Vagina (tissue), 2 donors: Measurements from ENCODE around the gene PRR5L. TPM values are rescaled to one million over a fixed set of nuclear protein-coding genes. Genes with fewer than 3 reads are reported as not detected.
"Not testable (repeated sequence)": the region's sequence is repeated elsewhere in the genome, so short reads cannot be mapped to it uniquely, and the experiment has no call there.

Experiments used
- DNase-seq, 2 donors: peaks; one replicate each; pipeline ENCODE4 v3.0.0-alpha.2; 2017; ENCODE audit errors: extremely low spot score in 2 of 2
- H3K27ac ChIP-seq: fragments of 200-600 bp; sonication (generic); one replicate; pipeline ENCODE4 v1.5.1; 2019
- H3K27me3 ChIP-seq: fragments of 200-600 bp; sonication (generic); one replicate; pipeline ENCODE4 v1.5.1; 2019
- H3K36me3 ChIP-seq, 2 donors: fragments of 200-600 bp; sonication (generic); one replicate each; pipeline ENCODE4 v1.5.1; 2017 to 2019
- H3K4me1 ChIP-seq: fragments of 200-600 bp; sonication (generic); one replicate; pipeline ENCODE4 v1.5.1; 2019
- H3K4me3 ChIP-seq, 2 donors: fragments of 200-600 bp; sonication (generic); 1 replicate in 1 of 2; 2 replicates in 1 of 2; pipeline ENCODE4 v1.5.1; 2016 to 2019
- H3K9me3 ChIP-seq: fragments of 200-600 bp; sonication (generic); one replicate; pipeline ENCODE4 v1.5.1; 2019
- CTCF ChIP-seq, 3 experiments: fragments of 450-650 bp in 2 of 3; fragments of 200-600 bp in 1 of 3; sonication (generic) in 1 of 3; IDR thresholded peaks; one replicate each; pipeline ENCODE4 v1.5.1; 2017 to 2019; ENCODE audit warnings: antibody characterized with exemption in 3 of 3, mild to moderate bottlenecking in 2 of 3, moderate library complexity in 2 of 3
- POLR2A ChIP-seq, 2 donors: fragments of 450-650 bp; IDR thresholded peaks; one replicate each; pipeline ENCODE4 v1.6.1; 2017; ENCODE audit warnings: antibody characterized with exemption in 2 of 2, mild to moderate bottlenecking in 2 of 2, moderate library complexity in 2 of 2
- POLR2AphosphoS5 ChIP-seq, 2 donors: sonication (generic); formaldehyde crosslinking; IDR thresholded peaks; one replicate each; pipeline ENCODE4 v1.9.0; 2017; ENCODE audit warnings: antibody characterized with exemption in 2 of 2, mild to moderate bottlenecking in 2 of 2, low read depth in 1 of 2; ENCODE audit not compliant: insufficient read depth in 1 of 2
- intact Hi-C: fragments of 100-400 bp; cut with DNase I; formaldehyde crosslinking; loops from one replicate; pipeline ENCODE4 v1.15.1; 2023
- total RNA-seq: library from RNA; depleted of rRNA; stranded (reverse); fragments of >200 nt; gene quantifications from one replicate; pipeline ENCODE4 v1.2.3, GENCODE V29; 2016

PRR5L gene
- total RNA-seq, 1 donor from 2014 or later = 27.5 TPM

- DNase-seq = no peak
- intact Hi-C loops = no loop called here
- H3K36me3 ChIP-seq = no peaks in the 10 kb centered on the region
- H3K9me3 ChIP-seq = no peaks in the 10 kb centered on the region
- H3K27me3 ChIP-seq = no peaks in the 10 kb centered on the region
- H3K4me3 ChIP-seq = no peak overlapping the region
- no peak overlapping the region for H3K27ac ChIP-seq
- no peaks in the 10 kb centered on the region for H3K4me1 ChIP-seq
- TF ChIP-seq POLR2AphosphoS5 (IDR thresholded peaks at IDR 0.05; ENCODE audit: insufficient read depth in 1 of 2, low read depth in 1 of 2) = no peak
- TF ChIP-seq CTCF (IDR thresholded peaks at IDR 0.05) = no peak
- no peak for TF ChIP-seq POLR2A (IDR thresholded peaks at IDR 0.05)
Observed at GRCh38 chr11:36316049-36316448, 20.0 kb downstream of the PRR5L start.

GRCh38 chr11:36317992-36318391, 21.9 kb downstream of the PRR5L start:
- intact Hi-C loops = no loop called here

GRCh38 chr11:36324956-36325355, 28.9 kb downstream of the PRR5L start:
- H3K27me3 ChIP-seq, H3K27ac ChIP-seq, DNase-seq, H3K4me3 ChIP-seq, H3K4me1 ChIP-seq, intact Hi-C loops, H3K9me3 ChIP-seq, H3K36me3 ChIP-seq: not testable (repeated sequence)

More at GRCh38 chr11:36317992-36318391, 21.9 kb downstream of the PRR5L start:
- Histone ChIP-seq H3K27ac (no peak overlapping the region), H3K36me3 (no peaks in the 10 kb centered on the region), H3K4me3 (no peak overlapping the region), H3K9me3 (no peaks in the 10 kb centered on the region), H3K27me3 (no peaks in the 10 kb centered on the region), H3K4me1 (no peaks in the 10 kb centered on the region)
- DNase-seq = no peak
- TF ChIP-seq POLR2A (IDR thresholded peaks at IDR 0.05) (no peak), CTCF (IDR thresholded peaks at IDR 0.05) (no peak), POLR2AphosphoS5 (IDR thresholded peaks at IDR 0.05; ENCODE audit: insufficient read depth in 1 of 2, low read depth in 1 of 2) (no peak)

- H3K36me3 ChIP-seq, intact Hi-C loops, H3K27me3 ChIP-seq, DNase-seq, H3K9me3 ChIP-seq, H3K27ac ChIP-seq, H3K4me1 ChIP-seq, H3K4me3 ChIP-seq: not testable (repeated sequence)
Observed at GRCh38 chr11:36325403-36325802, 29.3 kb downstream of the PRR5L start.

GRCh38 chr11:36326524-36327419, 30.7 kb downstream of the PRR5L start:
- Histone ChIP-seq H3K9me3 (no peaks in the 10 kb centered on the region), H3K4me1 (no peaks in the 10 kb centered on the region), H3K27me3 (no peaks in the 10 kb centered on the region), H3K27ac (no peak overlapping the region), H3K36me3 (no peaks in the 10 kb centered on the region), H3K4me3 (no peak overlapping the region)
- intact Hi-C loops = no loop called here
- TF ChIP-seq CTCF (IDR thresholded peaks at IDR 0.05) = no peak
- TF ChIP-seq POLR2A (IDR thresholded peaks at IDR 0.05) = no peak
- no peak for DNase-seq

GRCh38 chr11:36328966-36329673, 33.0 kb downstream of the PRR5L start:
- Histone ChIP-seq H3K27ac (no peak overlapping the region), H3K9me3 (no peaks in the 10 kb centered on the region), H3K4me1 (no peaks in the 10 kb centered on the region), H3K27me3 (no peaks in the 10 kb centered on the region), H3K4me3 (no peak overlapping the region), H3K36me3 (no peaks in the 10 kb centered on the region)
- TF ChIP-seq CTCF (IDR thresholded peaks at IDR 0.05) = no peak
- TF ChIP-seq POLR2A (IDR thresholded peaks at IDR 0.05) = no peak
- TF ChIP-seq POLR2AphosphoS5 (IDR thresholded peaks at IDR 0.05; ENCODE audit: insufficient read depth in 1 of 2, low read depth in 1 of 2) = no peak
- DNase-seq = no peak
- intact Hi-C loops = no loop called here
